A673 (cell line): ENCODE results near the gene CLEC5A.

Experiments used
- CTCF ChIP-seq: fragments of 300-800, 200-600 bp; sonication (generic); conservative IDR thresholded peaks from 2 replicates; pipeline ENCODE4 v1.5.1; 2017; ENCODE audit warnings: low read depth, mild to moderate bottlenecking, antibody characterized with exemption, low read length, moderate library complexity, mixed read lengths
- EZH2 ChIP-seq: fragments of 200-600 bp; sonication (generic); IDR thresholded peaks from 2 replicates; pipeline ENCODE4 v1.6.1; 2017; ENCODE audit warnings: borderline replicate concordance, low read depth, mild to moderate bottlenecking, mixed read lengths, antibody characterized with exemption, low read length; ENCODE audit not compliant: poor library complexity, severe bottlenecking

DNA sequence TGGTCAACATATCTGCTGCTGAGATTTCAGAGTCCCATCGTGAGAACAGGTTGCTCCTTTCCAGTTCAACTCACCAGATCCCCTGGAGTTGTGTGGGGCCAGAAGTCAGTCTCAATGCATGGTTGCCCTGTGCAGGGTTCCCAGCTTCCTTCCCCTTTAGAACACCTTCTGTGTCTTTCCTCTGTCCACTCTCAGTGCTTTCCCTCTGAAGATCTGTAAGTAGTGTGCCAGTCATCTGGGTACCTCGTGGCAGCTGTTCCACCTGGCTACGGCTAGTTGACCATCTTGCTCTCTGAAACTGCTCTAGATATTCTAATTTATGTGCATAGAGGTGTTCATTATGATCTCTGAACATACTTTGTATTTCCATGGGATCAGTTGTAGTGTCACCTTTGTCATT is 69.4 kb downstream of the CLEC5A start:
- no peak for TF ChIP-seq CTCF
- no peak for TF ChIP-seq EZH2
